GM18858 (cell line): ENCODE measurements around the gene CR1L.
A peak's percentile ranks its signal among the peaks of the same experiment; 100 is the strongest.
"Not testable (repeated sequence)": the region's sequence is repeated elsewhere in the genome, so short reads cannot be mapped to it uniquely, and the experiment has no call there.

Experiments used
- ATAC-seq: cut with Tn5 transposase; IDR thresholded peaks from one replicate; pipeline ENCODE4 v1.9.1; 2021; ENCODE audit not compliant: unreplicated experiment

CR1L gene

DNA sequence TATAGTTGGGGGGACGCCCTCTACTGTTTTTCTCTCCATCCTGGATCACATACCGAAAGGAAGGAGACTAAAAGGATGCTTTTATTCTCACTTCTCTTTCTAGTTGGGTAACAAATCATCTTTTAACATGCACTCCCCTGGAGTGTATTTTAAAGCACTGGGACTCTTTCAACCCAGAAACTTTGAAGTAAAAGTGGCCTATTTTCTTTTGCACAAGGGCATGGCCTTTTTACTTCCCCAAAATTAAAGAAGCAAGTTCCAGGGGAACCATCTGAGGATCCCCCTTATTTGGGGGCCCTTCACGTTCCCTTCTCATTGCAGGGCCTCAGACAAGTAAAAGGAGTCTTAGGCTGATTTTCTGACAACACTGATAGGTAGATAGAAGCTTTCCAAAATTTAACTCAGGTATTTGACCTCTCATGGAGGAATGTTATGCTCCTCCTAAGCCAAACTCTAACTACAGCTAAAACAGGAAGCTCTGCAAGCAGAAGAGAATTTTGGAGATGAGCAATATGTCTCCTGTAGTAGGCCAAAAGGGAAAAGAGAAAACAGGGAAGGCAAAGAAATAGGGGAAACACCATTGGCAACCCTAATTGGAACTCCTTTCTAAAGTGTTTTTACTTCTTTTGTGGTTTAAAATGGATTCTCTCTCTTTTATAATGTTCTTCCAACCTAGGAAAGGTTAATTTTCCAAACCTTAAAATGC is 98.1 kb downstream of the CR1L start:
- no peak for ATAC-seq

DNA sequence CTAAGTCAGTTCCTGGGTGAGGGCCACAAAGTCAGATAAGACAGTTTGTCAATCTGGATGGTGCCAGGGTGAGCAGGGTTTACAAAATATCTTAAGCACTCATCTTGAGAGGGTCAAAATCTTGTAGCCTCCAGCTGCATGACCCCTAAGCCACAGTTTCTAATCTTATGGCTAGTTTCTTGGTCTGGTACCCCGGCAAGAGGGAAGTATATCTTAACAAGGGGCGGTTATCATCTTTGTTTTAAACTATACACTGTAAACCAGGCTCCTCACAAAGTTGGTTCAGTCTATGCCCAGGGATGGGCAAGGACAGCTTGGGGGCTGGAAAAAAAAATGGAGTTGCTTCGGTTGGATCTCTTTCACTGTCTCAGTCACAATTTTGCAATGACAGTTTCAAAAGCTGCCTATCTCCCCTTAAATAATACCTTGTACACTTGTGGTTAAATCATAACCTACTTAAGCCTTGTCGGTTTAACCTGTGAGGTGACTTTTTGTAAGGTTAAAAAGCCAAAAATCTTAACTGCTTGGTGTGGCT is 99.1 kb downstream of the CR1L start:
- ATAC-seq: no peak

GRCh38 chr1:207745285-207745684 is 100.4 kb downstream of the CR1L start:
- no peak for ATAC-seq

DNA sequence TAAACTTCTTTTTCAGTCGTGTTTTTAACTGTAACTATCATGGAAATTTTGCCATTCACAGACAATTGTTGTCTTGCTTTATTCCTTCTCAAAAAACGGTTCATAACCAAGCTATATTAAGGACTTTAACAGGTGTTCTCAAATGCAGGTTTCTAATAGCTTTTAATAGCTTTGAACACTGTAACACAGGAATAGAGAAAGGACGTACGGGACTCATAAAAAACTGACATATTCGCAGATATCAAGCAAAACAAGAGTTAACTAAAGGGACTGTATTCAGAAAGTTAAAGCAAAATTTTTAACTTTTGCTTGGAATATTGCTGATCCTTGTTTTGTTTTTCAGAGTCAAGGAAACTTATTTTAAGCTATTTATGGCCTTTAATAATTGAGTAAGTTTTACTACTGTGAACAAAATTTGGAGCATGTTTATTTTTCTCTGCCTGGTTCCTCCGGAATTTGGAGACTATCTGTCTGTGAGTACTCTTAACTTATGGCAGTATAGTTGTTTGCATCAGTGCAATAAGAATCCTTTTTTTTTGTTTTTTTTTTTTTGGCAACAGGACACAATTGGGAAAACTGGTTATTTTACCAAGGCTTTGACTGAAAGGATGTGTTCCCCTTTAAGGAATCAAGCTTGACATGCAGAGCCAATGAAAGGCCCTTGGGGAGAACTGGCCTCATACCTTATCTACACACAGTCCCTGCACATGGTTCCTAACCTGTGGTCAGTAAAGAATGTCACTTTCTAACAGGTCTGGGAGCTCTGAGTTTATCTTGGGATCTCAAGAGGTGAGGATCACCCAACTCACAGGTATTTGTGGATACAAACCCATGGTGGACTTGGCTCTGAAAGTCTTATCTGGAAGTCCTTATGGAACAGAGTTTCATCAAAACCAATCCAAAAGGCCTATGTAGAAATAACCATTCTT is 101.2 kb downstream of the CR1L start:
- ATAC-seq: no peak

- no peak for ATAC-seq
These were observed 102.9 kb downstream of the CR1L start for GRCh38 chr1:207747627-207748492.

- ATAC-seq: no peak
These were observed 104.0 kb downstream of the CR1L start for GRCh38 chr1:207748737-207749528.

- no peak for ATAC-seq
These were observed 105.8 kb downstream of the CR1L start for GRCh38 chr1:207750631-207751305.

GRCh38 chr1:207751463-207751789 is 106.5 kb downstream of the CR1L start:
- not testable (repeated sequence) for ATAC-seq

DNA sequence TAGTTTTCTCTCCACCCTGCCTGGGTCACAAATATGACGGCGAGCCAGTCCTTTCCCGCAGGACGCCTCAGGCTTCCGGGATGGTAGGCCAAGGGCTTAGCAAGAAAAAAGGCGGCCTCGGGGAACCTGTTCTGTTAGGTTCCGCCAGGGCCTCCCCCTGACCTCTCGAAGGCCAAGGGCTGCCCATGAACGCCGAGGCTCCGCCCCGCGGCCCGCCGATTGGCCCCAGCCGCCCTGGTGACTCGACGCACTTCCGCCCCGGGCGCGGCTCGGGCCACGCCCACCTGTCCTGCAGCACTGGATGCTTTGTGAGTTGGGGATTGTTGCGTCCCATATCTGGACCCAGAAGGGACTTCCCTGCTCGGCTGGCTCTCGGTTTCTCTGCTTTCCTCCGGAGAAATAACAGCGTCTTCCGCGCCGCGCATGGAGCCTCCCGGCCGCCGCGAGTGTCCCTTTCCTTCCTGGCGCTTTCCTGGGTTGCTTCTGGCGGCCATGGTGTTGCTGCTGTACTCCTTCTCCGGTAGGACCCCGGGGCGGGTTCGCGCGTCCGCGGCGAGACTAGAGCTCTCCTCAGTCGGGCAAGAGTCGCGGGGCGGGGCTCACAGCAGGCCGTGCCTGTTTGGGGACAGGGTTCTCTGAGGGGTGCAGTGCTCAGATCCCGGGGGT is 107.0 kb downstream of the CR1L start, which contains the start of gene CD46:
TSS of gene CD46 (plus strand) at position 265 of the 666 bp plus-strand sequence. CDS start at position 424, 159 bp downstream.
- peak; percentile 88 for ATAC-seq

DNA sequence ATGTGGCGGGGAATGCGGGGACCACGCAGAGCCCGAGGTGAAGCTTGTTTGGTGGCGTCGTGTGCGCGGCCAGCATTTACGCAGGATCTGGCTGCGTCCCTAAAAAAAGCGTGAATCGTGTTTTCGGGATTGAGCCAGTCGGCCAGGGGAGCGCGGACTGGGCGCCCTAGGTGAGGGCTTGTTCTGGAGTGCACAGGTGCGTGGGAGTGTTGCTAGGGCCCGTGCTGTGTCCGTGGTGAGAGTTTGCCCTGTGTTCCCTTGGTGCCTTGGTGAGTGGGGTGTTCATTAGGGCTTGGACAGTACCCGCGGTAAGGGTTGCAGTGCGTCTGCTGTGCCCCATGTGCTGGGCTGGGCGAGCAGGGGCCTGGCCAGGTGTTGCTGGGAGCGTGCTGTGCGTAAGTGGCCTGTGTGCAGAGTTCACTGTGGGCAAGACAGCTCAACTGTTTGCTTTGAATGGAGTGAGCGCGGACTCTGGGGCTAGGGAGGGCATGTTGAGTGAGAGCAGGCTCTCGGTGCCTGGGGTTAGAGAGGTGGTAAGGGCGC is 107.6 kb downstream of the CR1L start:
- ATAC-seq: no peak

- no peak for ATAC-seq
These were observed 108.7 kb downstream of the CR1L start for GRCh38 chr1:207753611-207754010.

DNA sequence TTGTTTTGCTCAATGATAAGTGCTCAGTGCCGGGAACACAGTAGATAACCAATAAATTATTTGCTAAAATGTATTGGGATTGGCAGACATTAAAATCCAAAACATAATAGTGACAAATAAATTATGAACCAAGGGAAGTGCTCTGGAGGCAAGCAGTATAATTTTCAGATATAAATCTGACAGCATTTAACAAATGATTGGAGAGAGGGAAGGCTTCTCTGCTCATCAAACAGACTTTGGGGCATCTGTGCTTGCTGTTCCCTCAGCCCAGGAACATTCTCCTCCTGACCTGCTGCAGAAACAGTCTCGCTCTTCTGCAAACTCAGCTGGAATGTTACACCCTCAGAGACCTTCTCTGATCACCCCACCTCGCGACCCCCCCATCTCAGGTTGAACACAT is 109.1 kb downstream of the CR1L start:
- ATAC-seq: no peak

- ATAC-seq: no peak
These were observed 110.2 kb downstream of the CR1L start for GRCh38 chr1:207754974-207755700.

DNA sequence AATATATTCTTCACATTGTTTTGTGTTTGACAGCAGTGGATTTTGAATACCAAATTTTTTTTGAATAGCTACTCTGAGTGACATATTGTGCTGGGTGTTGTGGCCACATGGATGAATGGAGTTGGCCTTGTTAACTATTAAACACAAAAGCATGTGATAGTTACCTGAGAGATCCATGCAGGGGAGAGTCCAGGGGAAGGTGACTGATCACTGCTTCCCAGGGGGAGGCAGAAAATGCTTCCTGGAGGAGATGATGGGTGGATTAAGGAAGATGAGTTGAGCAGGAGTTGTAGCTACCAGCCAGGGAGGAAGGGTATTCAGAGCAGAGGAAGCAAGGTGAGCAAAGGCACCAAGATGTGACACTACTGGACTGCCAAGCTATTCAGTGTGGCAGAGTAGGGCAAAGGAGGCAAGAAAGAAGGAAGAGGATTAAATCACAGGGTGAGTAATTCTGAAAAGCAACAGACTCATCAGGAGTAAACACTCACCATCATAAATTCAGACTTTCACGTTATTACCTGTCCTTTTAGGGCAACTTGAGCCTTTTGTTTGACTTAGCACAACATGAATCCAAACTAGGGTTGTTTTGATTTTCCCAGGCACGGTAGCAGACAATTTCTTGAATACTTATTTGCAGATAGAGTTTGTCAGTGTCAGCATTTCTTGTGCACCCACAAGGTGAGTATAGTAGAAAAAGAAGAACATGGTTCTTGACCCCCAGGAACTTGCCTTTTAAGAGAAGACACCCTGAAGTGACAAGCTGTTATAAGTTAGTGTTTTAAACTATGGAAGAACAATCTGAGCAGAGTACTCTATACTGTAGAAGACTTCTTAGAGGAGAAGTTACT is 111.1 kb downstream of the CR1L start:
- no peak for ATAC-seq

DNA sequence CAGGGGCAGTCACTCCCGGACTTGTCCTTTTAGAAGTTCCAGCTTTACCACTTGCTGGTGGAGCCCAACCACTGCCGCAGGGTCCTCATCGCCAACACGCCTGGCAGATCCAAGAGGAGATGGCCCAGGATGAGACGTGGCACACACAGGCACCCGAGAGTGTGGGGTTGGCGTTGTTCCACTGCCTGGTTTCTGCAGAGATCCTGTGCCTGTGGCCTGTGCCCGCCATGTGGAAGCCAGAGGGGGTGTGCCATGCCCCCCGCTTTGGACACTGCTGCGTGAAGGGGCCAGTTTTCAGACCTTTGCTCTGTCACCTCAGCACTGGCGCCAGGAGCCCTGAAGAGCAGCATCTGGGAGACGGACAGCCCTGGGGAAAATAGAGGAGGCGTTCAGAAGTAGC is 117.7 kb downstream of the CR1L start:
- no peak for ATAC-seq

DNA sequence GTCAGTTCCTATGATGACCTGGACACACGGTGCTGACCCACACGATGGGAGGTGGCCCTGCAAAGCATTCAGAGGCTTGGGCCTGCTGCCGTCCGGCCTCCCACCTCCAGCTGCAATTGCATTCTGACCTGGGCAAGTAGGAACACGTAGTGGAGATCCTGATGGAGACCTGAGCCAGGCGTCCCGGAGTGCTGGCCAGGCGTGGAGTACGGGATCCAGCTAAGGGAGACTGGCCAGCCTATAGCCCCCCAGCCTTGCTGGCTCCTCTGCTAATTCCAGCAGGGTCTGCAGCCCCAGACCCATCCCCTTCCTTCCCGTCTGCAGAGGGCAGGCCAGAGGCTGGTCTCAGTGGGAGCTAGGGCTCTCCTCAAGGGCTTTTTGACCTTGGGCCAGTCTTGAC is 118.2 kb downstream of the CR1L start:
- ATAC-seq: no peak

- no peak for ATAC-seq
These were observed 119.0 kb downstream of the CR1L start for GRCh38 chr1:207763972-207764371.
